GM12878 (cell line): ENCODE measurements around the gene USP12. TPM values are rescaled to one million over a fixed set of nuclear protein-coding genes. Genes with fewer than 3 reads are reported as not detected.

Experiments
- ATAC-seq: fragments of 200-7000 bp; cut with Tn5 transposase; 3 replicates; pipeline ENCODE4 v1.9.1; 2020; ENCODE audit warnings: mild to moderate bottlenecking, moderate library complexity
- BruUV-seq: library from RNA; stranded (reverse); fragments of 400-500 nt; replicated peaks from 2 replicates; lab custom pipeline; 2021; lab: Mats Ljungman, UMichigan
- CTCF ChIA-PET: fragments of 300-600 bp; sonication (Branson Sonifier 250); formaldehyde crosslinking; extraction: SDS; loops from one replicate; lab custom pipeline; 2021; ENCODE audit warnings: inconsistent platforms; lab: Yijun Ruan, JAX
- POLR2A ChIA-PET: fragments of 350-600 bp; formaldehyde crosslinking; extraction: SDS; loops from one replicate; lab custom pipeline; 2021; ENCODE audit warnings: inconsistent platforms; lab: Charles Lee
- RAD21 ChIA-PET: fragments of 300-600 bp; sonication (Branson Sonifier 250); formaldehyde crosslinking; loops from one replicate; lab custom pipeline; 2023; ENCODE audit warnings: antibody characterized with exemption; ENCODE audit not compliant: unreplicated experiment; lab: Charles Lee
- SMC1A ChIA-PET: fragments of 300-600 bp; sonication (Branson Sonifier 250); formaldehyde crosslinking; loops from one replicate; lab custom pipeline; 2023; ENCODE audit not compliant: unreplicated experiment, uncharacterized antibody; lab: Charles Lee
- DNase-seq: peaks from one replicate; pipeline ENCODE4 v3.0.0-alpha.2; 2011; ENCODE audit warnings: low read depth, low spot score
- FAIRE-seq: peaks from 3 replicates; lab custom pipeline; 2011; peaks lifted over from hg19 to GRCh38; lab: Jason Lieb, UNC
- H2AFZ ChIP-seq: 2 replicates; pipeline ENCODE4 v1.6.0; 2011; ENCODE audit warnings: low read depth, low read length, control low read depth; ENCODE audit not compliant: control insufficient read depth
- H3K27ac ChIP-seq: 2 replicates; pipeline ENCODE4 v1.5.1; 2011; ENCODE audit warnings: control low read depth; ENCODE audit not compliant: control insufficient read depth, insufficient read depth
- H3K27me3 ChIP-seq, 2 experiments: replicated peaks in 1 of 2; 2 replicates each; pipeline versions ENCODE4 v1.6.0 to v1.6.1; 2011; ENCODE audit warnings: low read length in 1 of 2; ENCODE audit not compliant: control insufficient read depth in 2 of 2, insufficient read depth in 2 of 2
- H3K36me3 ChIP-seq, 2 experiments: 2 replicates each; pipeline ENCODE4 v1.5.1; 2011; ENCODE audit warnings: low read length in 1 of 2; ENCODE audit not compliant: control insufficient read depth in 2 of 2, insufficient read depth in 2 of 2
- H3K4me1 ChIP-seq: 2 replicates; pipeline ENCODE4 v1.6.1; 2011; ENCODE audit warnings: mild to moderate bottlenecking, low read length, moderate library complexity, mixed read lengths; ENCODE audit not compliant: control insufficient read depth, insufficient read depth
- H3K4me2 ChIP-seq: 2 replicates; pipeline ENCODE4 v1.6.0; 2011; ENCODE audit warnings: control low read depth; ENCODE audit not compliant: control insufficient read depth, insufficient read depth
- H3K4me3 ChIP-seq: fragments of 200-600 bp; sonication (generic); 2 replicates; pipeline ENCODE4 v1.5.1; 2016
- H3K79me2 ChIP-seq: 2 replicates; pipeline ENCODE4 v1.6.0; 2011; ENCODE audit warnings: low read length; ENCODE audit not compliant: control insufficient read depth, insufficient read depth
- H3K9ac ChIP-seq: 2 replicates; pipeline ENCODE4 v1.8.0; 2011; ENCODE audit warnings: low read length, control low read depth, mixed read lengths; ENCODE audit not compliant: control insufficient read depth, insufficient read depth
- H3K9me3 ChIP-seq: replicated peaks from 3 replicates; pipeline ENCODE4 v1.5.1; 2011; ENCODE audit warnings: mild to moderate bottlenecking, low read length; ENCODE audit not compliant: control insufficient read depth, insufficient read depth
- H4K20me1 ChIP-seq: 2 replicates; pipeline ENCODE4 v1.6.0; 2011; ENCODE audit not compliant: control insufficient read depth, insufficient read depth
- ATF7 ChIP-seq: fragments of 450-650 bp; IDR thresholded peaks from 2 replicates; pipeline ENCODE4 v1.6.1; 2016; ENCODE audit warnings: low read depth, mild to moderate bottlenecking
- CEBPB ChIP-seq, 2 experiments: fragments of 150-350 bp in 1 of 2; IDR thresholded peaks; 2 replicates each; pipeline ENCODE4 v1.6.1; 2012 to 2014; ENCODE audit warnings: low read depth in 2 of 2, low read length in 2 of 2, borderline replicate concordance in 1 of 2, inconsistent platforms in 1 of 2
- CHD4 ChIP-seq: fragments of 200-600 bp; sonication (generic); IDR thresholded peaks from 2 replicates; pipeline ENCODE4 v1.6.1; 2016; ENCODE audit warnings: mild to moderate bottlenecking
- MTA2 ChIP-seq: fragments of 450-650 bp; IDR thresholded peaks from 2 replicates; pipeline ENCODE4 v1.6.1; 2016; ENCODE audit warnings: low read depth, mild to moderate bottlenecking, moderate library complexity
- NFYB ChIP-seq: IDR thresholded peaks from 2 replicates; pipeline ENCODE4 v1.6.1; 2011; ENCODE audit warnings: low read depth, mild to moderate bottlenecking, low read length, improper control_type of control experiment, moderate library complexity; ENCODE audit not compliant: insufficient read depth
- PRDM15 ChIP-seq: fragments of 450-650 bp; formaldehyde crosslinking; IDR thresholded peaks from 2 replicates; pipeline ENCODE4 v1.4.0; 2020; ENCODE audit warnings: mild to moderate bottlenecking, moderate library complexity
- SPI1 ChIP-seq: IDR thresholded peaks from 2 replicates; pipeline ENCODE4 v1.6.1; 2011; ENCODE audit warnings: low read depth, mild to moderate bottlenecking, low read length, moderate library complexity, borderline replicate concordance; ENCODE audit not compliant: insufficient read depth
- TBL1XR1 ChIP-seq: IDR thresholded peaks from 2 replicates; pipeline ENCODE4 v1.6.1; 2012; ENCODE audit warnings: low read depth, low read length, improper control_type of control experiment
- WGBS: methylation state at CpG from one replicate; pipeline ENCODE4 v1.1.6; 2016; ENCODE audit warnings: low lambda C conversion rate; ENCODE audit not compliant: insufficient replicate concordance, insufficient coverage; ENCODE audit errors: missing lambda C conversion rate; 5-methylcytosine and 5-hydroxymethylcytosine counted together
- in situ Hi-C: fragments of 300-500 bp; cut with MboI; formaldehyde crosslinking; loops from 9 replicates; pipeline ENCODE4 v1.14.3; 2018; ENCODE audit warnings: mixed read lengths
- intact Hi-C: fragments of 100-400 bp; cut with micrococcal nuclease; formaldehyde crosslinking; loops from one replicate; pipeline ENCODE4 v1.14.2; 2022; ENCODE audit not compliant: unreplicated experiment
- polyA plus RNA-seq, 11 experiments: library from polyadenylated mRNA; depleted of rRNA in 4 of 11; unstranded in 6 of 11; stranded (reverse) in 5 of 11; fragments of >200 nt; fragmentation: Nextera tagmentation in 4 of 11; fragmentation: Illumina TruSeq in 1 of 11; extraction: Ambion mirVana in 4 of 11; extraction: Trizol in 1 of 11; gene quantifications; 1 replicate in 1 of 11; 2 replicates in 10 of 11; pipeline versions ENCODE4 v1.2.1 to v1.2.3, GENCODE V29; 2011 to 2016; ENCODE audit warnings: inconsistent platforms in 2 of 11, missing spikeins in 2 of 11, low read depth in 1 of 11
- total RNA-seq, 4 experiments: library from RNA; depleted of rRNA in 3 of 4; stranded (reverse); fragments of >200 nt in 3 of 4; fragmentation: Illumina TruSeq in 1 of 4; extraction: Trizol in 1 of 4; gene quantifications; 2 replicates each; pipeline versions ENCODE4 v1.2.1 to v1.2.3, GENCODE V29; 2013 to 2021

USP12 gene
- total and polyA plus RNA-seq, 10 of the 15 experiments (the other 5 are each of a cell fraction or from before 2014, with no cell fraction given), result 3.5 to 32.2 (median 24.6) TPM

GRCh38 chr13:27168086-27168485 is 3.5 kb downstream of the USP12 start (continued):
- TF ChIP-seq PRDM15 (CRISPR knock-in tag) (no peak), SPI1 (no peak), CHD4 (no peak)

- no TSS peak for BruUV-seq
- H3K79me2 ChIP-seq, result peaks cover 96% of the 10 kb centered on the region
- TF ChIP-seq TBL1XR1 (no peak), ATF7 (peak; percentile 82), CEBPB (IDR thresholded peaks at IDR 0.05; ENCODE audit: borderline replicate concordance in 1 of 2, low read depth in 2 of 2, low read length in 2 of 2) (no peak), PRDM15 (CRISPR knock-in tag) (no peak), MTA2 (peak; percentile 38; the same call in 1 of the 2 replicates), NFYB (no peak)
These were observed 5.3 kb downstream of the USP12 start for GRCh38 chr13:27166313-27166712.

More at GRCh38 chr13:27166313-27166712, 5.3 kb downstream of the USP12 start:
- Histone ChIP-seq H3K4me3 (peak overlapping the region; percentile 23; the same call in 1 of the 2 replicates), H3K36me3 (no peaks in the 10 kb centered on the region), H3K27ac (peak overlapping the region; percentile 37; the same call in 1 of the 2 replicates), H4K20me1 (no peaks in the 10 kb centered on the region), H3K27me3 (no peaks in the 10 kb centered on the region), H3K9me3 (no peaks in the 10 kb centered on the region; the same call in 2 of the 3 replicates), H3K4me1 (peaks cover 13% of the 10 kb centered on the region), H3K4me2 (peak overlapping the region; percentile 60), H3K9ac (no peak overlapping the region), H2AFZ (no peak overlapping the region)
- intact Hi-C loops, result loop anchor here (10.0 kb wide), 1 partner anchor 188 kb away; no protein-coding TSS in a partner anchor
- CTCF ChIA-PET, result interaction anchor here (1.5 to 2.0 kb wide), 2 partner anchors 9 to 19 kb away, joined by 3 to 5 read pairs; no protein-coding TSS in a partner anchor
- 50% methylated on average over 1 of the region's 1 CpG for WGBS
- SMC1A ChIA-PET, result interaction anchor here (1.0 to 12.1 kb wide), 6 partner anchors 9 to 181 kb away, joined by 3 to 169 read pairs (median 6); no protein-coding TSS in a partner anchor
- ATAC-seq, result peak; percentile 3; the same call in 1 of the 3 replicates
- RAD21 ChIA-PET, result interaction anchor here (1.1 to 7.8 kb wide), 9 partner anchors 9 to 182 kb away, joined by 3 to 53 read pairs (median 4); no protein-coding TSS in a partner anchor
- no peak for DNase-seq
- in situ Hi-C loops, result no loop called here
- POLR2A ChIA-PET, result interaction anchor here (1.3 to 2.2 kb wide), 3 partner anchors 16 to 35 kb away, joined by 3 to 5 read pairs (median 4); no protein-coding TSS in a partner anchor
- FAIRE-seq, result peak; percentile 86
